Stimulated activated CD8-positive, alpha-beta memory T cell treated with anti-CD3 and anti-CD28 coated beads, Interleukin-7, amount 100 ng/mL, for 4 hours (primary cell): ENCODE results near the gene CAND1.

ENCODE experiments used
- DNase-seq, 2 donors: peaks; one replicate each; pipeline ENCODE4 v3.0.0-alpha.2; 2020; ENCODE audit warnings: low read depth in 2 of 2

The CAND1 gene

GRCh38 chr12:67280572-67280971 lies 11.4 kb downstream of the CAND1 start:
- DNase-seq, result no peak

GRCh38 chr12:67284561-67284960 lies 15.4 kb downstream of the CAND1 start:
- DNase-seq, result no peak

GRCh38 chr12:67286257-67286656 lies 17.1 kb downstream of the CAND1 start:
- no peak for DNase-seq

GRCh38 chr12:67287311-67287710 lies 18.2 kb downstream of the CAND1 start:
- DNase-seq, result no peak

- no peak for DNase-seq
These were observed 19.4 kb downstream of the CAND1 start for GRCh38 chr12:67288561-67288960.

GRCh38 chr12:67290378-67290777 lies 21.2 kb downstream of the CAND1 start:
- DNase-seq, result no peak

GRCh38 chr12:67299526-67299925 lies 30.4 kb downstream of the CAND1 start:
- no peak for DNase-seq

GRCh38 chr12:67299926-67300325 lies 30.8 kb downstream of the CAND1 start:
- no peak for DNase-seq

- no peak for DNase-seq
These were observed 33.0 kb downstream of the CAND1 start for GRCh38 chr12:67302162-67302561.

- DNase-seq, result no peak
These were observed 36.4 kb downstream of the CAND1 start for GRCh38 chr12:67305544-67305943.

GRCh38 chr12:67306712-67307111 lies 37.6 kb downstream of the CAND1 start:
- DNase-seq, result no peak

- DNase-seq, result no peak
These were observed 46.5 kb downstream of the CAND1 start for GRCh38 chr12:67315661-67316060.

- no peak for DNase-seq
These were observed 49.6 kb downstream of the CAND1 start for GRCh38 chr12:67318786-67319185.

GRCh38 chr12:67319936-67320335 lies 50.8 kb downstream of the CAND1 start:
- DNase-seq, result no peak

- DNase-seq, result no peak
These were observed 51.6 kb downstream of the CAND1 start for GRCh38 chr12:67320614-67321295.

GRCh38 chr12:67322580-67322979 lies 53.4 kb downstream of the CAND1 start:
- DNase-seq, result no peak

GRCh38 chr12:67323007-67323406 lies 53.8 kb downstream of the CAND1 start:
- DNase-seq, result no peak

- no peak for DNase-seq
These were observed 57.5 kb downstream of the CAND1 start for GRCh38 chr12:67326637-67327036.

- DNase-seq, result no peak
These were observed 58.3 kb downstream of the CAND1 start for GRCh38 chr12:67327466-67327865.

GRCh38 chr12:67331123-67331522 lies 62.0 kb downstream of the CAND1 start:
- DNase-seq, result no peak

- no peak for DNase-seq
These were observed 62.7 kb downstream of the CAND1 start for GRCh38 chr12:67331828-67332227.

- DNase-seq, result no peak
These were observed 64.5 kb downstream of the CAND1 start for GRCh38 chr12:67333649-67334048.

- DNase-seq, result no peak
These were observed 69.3 kb downstream of the CAND1 start for GRCh38 chr12:67338426-67338825.

- no peak for DNase-seq
These were observed 70.4 kb downstream of the CAND1 start for GRCh38 chr12:67339530-67339929.
